Hepatocyte (in vitro differentiated cells): ENCODE results near the gene MASP2. TPM values are rescaled to one million over a fixed set of nuclear protein-coding genes. Genes with fewer than 3 reads are reported as not detected.

ENCODE experiments used
- DNase-seq: peaks from one replicate; pipeline ENCODE4 v3.0.0-alpha.2; 2016; ENCODE audit warnings: low spot score
- H2AFZ ChIP-seq: fragments of 200-600 bp; sonication (generic); 2 replicates; pipeline ENCODE4 v1.6.0; 2016; ENCODE audit warnings: antibody characterized with exemption, mild to moderate bottlenecking
- H3K27ac ChIP-seq: fragments of 200-600 bp; sonication (generic); 2 replicates; pipeline ENCODE4 v1.5.1; 2016; ENCODE audit warnings: mild to moderate bottlenecking
- H3K27me3 ChIP-seq: fragments of 200-600 bp; sonication (generic); 2 replicates; pipeline ENCODE4 v1.6.1; 2016
- H3K36me3 ChIP-seq: fragments of 200-600 bp; sonication (generic); replicated peaks from 2 replicates; pipeline ENCODE4 v1.5.1; 2016; ENCODE audit warnings: low read depth; ENCODE audit not compliant: insufficient read depth
- H3K4me1 ChIP-seq: fragments of 200-600 bp; sonication (generic); 2 replicates; pipeline ENCODE4 v1.5.1; 2016; ENCODE audit warnings: mild to moderate bottlenecking, moderate library complexity; ENCODE audit not compliant: insufficient read depth
- H3K4me2 ChIP-seq: fragments of 200-600 bp; sonication (generic); 2 replicates; pipeline ENCODE4 v1.6.0; 2016
- H3K4me3 ChIP-seq: fragments of 200-600 bp; sonication (generic); 2 replicates; pipeline ENCODE4 v1.5.1; 2016; ENCODE audit warnings: mild to moderate bottlenecking
- H3K79me2 ChIP-seq: fragments of 200-600 bp; sonication (generic); 2 replicates; pipeline ENCODE4 v1.6.0; 2017; ENCODE audit warnings: mild to moderate bottlenecking
- H3K9me2 ChIP-seq: fragments of 200-600 bp; sonication (generic); replicated peaks from 2 replicates; pipeline ENCODE4 v1.6.0; 2017; ENCODE audit warnings: mild to moderate bottlenecking; ENCODE audit not compliant: insufficient read depth
- H3K9me3 ChIP-seq: fragments of 200-600 bp; sonication (generic); 2 replicates; pipeline ENCODE4 v1.5.1; 2016; ENCODE audit warnings: low read depth, mild to moderate bottlenecking
- H4K20me1 ChIP-seq: fragments of 200-600 bp; sonication (generic); 2 replicates; pipeline ENCODE4 v1.6.0; 2016; ENCODE audit warnings: mild to moderate bottlenecking; ENCODE audit not compliant: insufficient read depth, poor library complexity, severe bottlenecking
- CTCF ChIP-seq: fragments of 200-600 bp; sonication (generic); IDR thresholded peaks from 2 replicates; pipeline ENCODE4 v1.5.1; 2016; ENCODE audit warnings: antibody characterized with exemption, mild to moderate bottlenecking; ENCODE audit not compliant: poor library complexity
- EZH2 ChIP-seq: fragments of 200-600 bp; sonication (generic); IDR thresholded peaks from 2 replicates; pipeline ENCODE4 v1.6.1; 2016; ENCODE audit warnings: antibody characterized with exemption, mild to moderate bottlenecking, borderline replicate concordance
- EZH2phosphoT487 ChIP-seq: fragments of 200-600 bp; sonication (generic); IDR thresholded peaks from one replicate; pipeline ENCODE4 v1.6.1; 2018; ENCODE audit warnings: antibody characterized with exemption, mild to moderate bottlenecking, low read depth, moderate library complexity; ENCODE audit not compliant: unreplicated experiment, severe bottlenecking
- WGBS: methylation state at CpG from one replicate; pipeline ENCODE4 v1.1.6; 2016; ENCODE audit warnings: low lambda C conversion rate; ENCODE audit errors: missing lambda C conversion rate; 5-methylcytosine and 5-hydroxymethylcytosine counted together
- polyA plus RNA-seq: library from polyadenylated mRNA; unstranded; fragments of >200 nt; fragmentation: Nextera tagmentation; extraction: Ambion mirVana; gene quantifications from 2 replicates; pipeline ENCODE4 v1.2.1, GENCODE V29; 2016
- total RNA-seq: library from RNA; depleted of rRNA; stranded (reverse); fragments of >200 nt; gene quantifications from 2 replicates; pipeline ENCODE4 v1.2.3, GENCODE V29; 2014

The MASP2 gene
- total and polyA plus RNA-seq, 2 experiments from 2014 or later = 3.3 to 16.6 TPM

- WGBS = 96% methylated on average over 17 of the region's 22 CpGs
- Histone ChIP-seq H3K79me2 (peaks cover 11% of the 10 kb centered on the region), H4K20me1 (no peaks in the 10 kb centered on the region), H3K9me2 (no peaks in the 10 kb centered on the region), H2AFZ (no peak overlapping the region), H3K4me2 (no peak overlapping the region), H3K4me1 (no peaks in the 10 kb centered on the region), H3K27ac (no peak overlapping the region), H3K9me3 (no peaks in the 10 kb centered on the region), H3K4me3 (no peak overlapping the region), H3K36me3 (no peaks in the 10 kb centered on the region), H3K27me3 (no peaks in the 10 kb centered on the region)
- no peak for DNase-seq
- TF ChIP-seq EZH2phosphoT487 (no peak), EZH2 (no peak), CTCF (no peak)
Measured at GRCh38 chr1:11054666-11055065, 7.6 kb upstream of the MASP2 start.

- Histone ChIP-seq H4K20me1 (no peaks in the 10 kb centered on the region), H3K4me2 (no peak overlapping the region), H3K36me3 (no peaks in the 10 kb centered on the region), H3K27ac (no peak overlapping the region), H3K79me2 (peaks cover 7% of the 10 kb centered on the region), H2AFZ (no peak overlapping the region), H3K4me3 (no peak overlapping the region), H3K27me3 (no peaks in the 10 kb centered on the region), H3K9me2 (no peaks in the 10 kb centered on the region), H3K9me3 (no peaks in the 10 kb centered on the region), H3K4me1 (no peaks in the 10 kb centered on the region)
- WGBS = 92% methylated on average over 7 of the region's 7 CpGs
- TF ChIP-seq CTCF (no peak), EZH2 (no peak), EZH2phosphoT487 (no peak)
- DNase-seq = no peak
Measured at GRCh38 chr1:11054181-11054580, 7.1 kb upstream of the MASP2 start.

- Histone ChIP-seq H3K27me3 (no peaks in the 10 kb centered on the region), H2AFZ (no peak overlapping the region), H3K4me1 (no peaks in the 10 kb centered on the region), H3K27ac (no peak overlapping the region), H3K4me3 (no peak overlapping the region), H3K9me2 (no peaks in the 10 kb centered on the region), H4K20me1 (no peaks in the 10 kb centered on the region), H3K79me2 (peaks cover 2% of the 10 kb centered on the region), H3K9me3 (no peaks in the 10 kb centered on the region), H3K4me2 (no peak overlapping the region), H3K36me3 (no peaks in the 10 kb centered on the region)
- TF ChIP-seq EZH2phosphoT487 (no peak), CTCF (no peak), EZH2 (no peak)
- WGBS = 70% methylated on average over 10 of the region's 10 CpGs
- peak; percentile 53 for DNase-seq
Measured at GRCh38 chr1:11053758-11054137, 6.7 kb upstream of the MASP2 start.
